Liver (tissue), 3 donors: ENCODE results near the gene NFIL3.
"Not testable (repeated sequence)": the region's sequence is repeated elsewhere in the genome, so short reads cannot be mapped to it uniquely, and the experiment has no call there.

Source experiments
- CTCF ChIP-seq: fragments of 150-350 bp; IDR thresholded peaks from 2 replicates; pipeline ENCODE4 v1.5.1; 2017; ENCODE audit warnings: improper control_type of control experiment, low read depth, low read length; ENCODE audit not compliant: missing input control
- EGR1 ChIP-seq, 2 donors: IDR thresholded peaks; 2 replicates each; pipeline ENCODE4 v1.6.1; 2016 to 2018; ENCODE audit warnings: antibody characterized with exemption in 2 of 2, low read depth in 2 of 2
- FOXA1 ChIP-seq: IDR thresholded peaks from 2 replicates; pipeline ENCODE4 v1.6.1; 2016; ENCODE audit warnings: antibody characterized with exemption
- GABPA ChIP-seq, 2 donors: IDR thresholded peaks in 1 of 2; conservative IDR thresholded peaks in 1 of 2; 2 replicates each; pipeline ENCODE4 v1.6.1; 2016; ENCODE audit warnings: antibody characterized with exemption in 2 of 2, mild to moderate bottlenecking in 1 of 2, moderate library complexity in 1 of 2
- JUND ChIP-seq, 2 donors: IDR thresholded peaks; 2 replicates each; pipeline ENCODE4 v1.6.1; 2016; ENCODE audit warnings: antibody characterized with exemption in 2 of 2
- MAX ChIP-seq: IDR thresholded peaks from 2 replicates; pipeline ENCODE4 v1.6.1; 2016; ENCODE audit warnings: antibody characterized with exemption
- NR2F2 ChIP-seq: IDR thresholded peaks from 2 replicates; pipeline ENCODE4 v1.6.1; 2016; ENCODE audit warnings: antibody characterized with exemption
- SP1 ChIP-seq: IDR thresholded peaks from 2 replicates; pipeline ENCODE4 v1.6.1; 2018; ENCODE audit warnings: antibody characterized with exemption, mild to moderate bottlenecking
- TAF1 ChIP-seq: conservative IDR thresholded peaks from 2 replicates; pipeline ENCODE4 v1.6.1; 2016; ENCODE audit warnings: antibody characterized with exemption, mild to moderate bottlenecking
- YY1 ChIP-seq: IDR thresholded peaks from 2 replicates; pipeline ENCODE4 v1.6.1; 2016; ENCODE audit warnings: antibody characterized with exemption, mild to moderate bottlenecking
- ZBTB33 ChIP-seq: IDR thresholded peaks from 2 replicates; pipeline ENCODE4 v1.6.1; 2016; ENCODE audit warnings: antibody characterized with exemption
- donor health status: healthy.
- donor health status: healthy.

GRCh38 chr9:91471524-91471923, 47.9 kb upstream of the NFIL3 start:
- not testable (repeated sequence) for TF ChIP-seq CTCF; YY1; ZBTB33; EGR1 (IDR thresholded peaks at IDR 0.05; ENCODE audit: low read depth in 2 of 2); FOXA1; MAX; GABPA (IDR thresholded peaks at IDR 0.05 in 1 of 2, conservative IDR thresholded peaks at IDR 0.05 in 1 of 2); NR2F2; SP1; JUND (IDR thresholded peaks at IDR 0.05); TAF1
